Heart right ventricle (tissue), 16 donors: Measurements from ENCODE around the gene UXT. TPM values are rescaled to one million over a fixed set of nuclear protein-coding genes. Genes with fewer than 3 reads are reported as not detected.
A peak's percentile ranks its signal among the peaks of the same experiment; 100 is the strongest.

Experiments
- ATAC-seq, 8 donors: fragments of 200-7000 bp; cut with Tn5 transposase; one replicate each; pipeline ENCODE4 v1.9.1; 2020; ENCODE audit warnings: mild to moderate bottlenecking in 8 of 8, moderate library complexity in 8 of 8, moderate number of reproducible peaks in 1 of 8
- DNase-seq, 2 donors: peaks; one replicate each; pipeline ENCODE4 v3.0.0-alpha.2; 2020
- H3K27ac ChIP-seq, 10 donors: fragments of 200-600 bp; sonication (generic) in 2 of 10; one replicate each; pipeline versions ENCODE4 v1.5.0 to v1.8.0; 2020 to 2022; ENCODE audit warnings: mild to moderate bottlenecking in 3 of 10
- H3K27me3 ChIP-seq, 7 donors: fragments of 200-600 bp; one replicate each; pipeline ENCODE4 v1.8.0; 2021 to 2022; ENCODE audit warnings: mild to moderate bottlenecking in 2 of 7
- H3K36me3 ChIP-seq, 9 donors: fragments of 200-600 bp; sonication (generic) in 1 of 9; one replicate each; pipeline versions ENCODE4 v1.5.0 to v1.8.0; 2020 to 2022; ENCODE audit warnings: mild to moderate bottlenecking in 2 of 9
- H3K4me1 ChIP-seq, 9 donors: fragments of 200-600 bp; sonication (generic) in 1 of 9; one replicate each; pipeline versions ENCODE4 v1.5.0 to v1.8.0; 2020 to 2022; ENCODE audit warnings: mild to moderate bottlenecking in 4 of 9
- H3K4me3 ChIP-seq, 10 donors: fragments of 200-600 bp; sonication (generic) in 2 of 10; one replicate each; pipeline versions ENCODE4 v1.5.0 to v1.8.0; 2020 to 2022; ENCODE audit warnings: mild to moderate bottlenecking in 7 of 10, moderate library complexity in 2 of 10
- H3K9me3 ChIP-seq, 11 donors: fragments of 200-600 bp in 10 of 11; sonication (generic) in 2 of 11; one replicate each; pipeline versions ENCODE4 v1.5.0 to v1.8.0; 2013 to 2022; ENCODE audit warnings: mild to moderate bottlenecking in 2 of 11, control low read depth in 1 of 11, moderate library complexity in 1 of 11
- CTCF ChIP-seq, 9 donors: fragments of 200-600 bp; sonication (generic) in 2 of 9; IDR thresholded peaks; one replicate each; pipeline versions ENCODE4 v1.5.0 to v1.8.0; 2021 to 2022; ENCODE audit warnings: antibody characterized with exemption in 9 of 9, mild to moderate bottlenecking in 5 of 9, moderate library complexity in 1 of 9
- WGBS, 2 donors: extraction: QIAGEN DNeasy Blood & Tissue Kit; methylation state at CpG; one replicate each; pipeline ENCODE4 v1.1.7; 2013; ENCODE audit warnings: inconsistent platforms in 1 of 2; 5-methylcytosine and 5-hydroxymethylcytosine counted together
- intact Hi-C, 10 donors: fragments of 100-400 bp; cut with DNase I; formaldehyde crosslinking; loops; one replicate each; pipeline versions ENCODE4 v1.11.1 to v1.14.2; 2022
- polyA plus RNA-seq, 2 donors: library from polyadenylated mRNA; stranded (reverse); fragments of 200-250 nt; gene quantifications; one replicate each; pipeline ENCODE4 v1.2.3, GENCODE V29; 2013
- total RNA-seq, 10 donors: library from RNA; stranded (reverse); fragmentation: NEBNext Ultra II Directional in 3 of 10; extraction: Animal tissue kit (Norgen Biotek cat#: 25700) in 3 of 10; gene quantifications; one replicate each; pipeline versions ENCODE4 v1.2.1 to v1.2.4, GENCODE V29; 2021 to 2023
- donor health status: Arrhythmogenic right ventricular cardiomyopathy.
- donor health status: ischemic (EF 13 %, LVEDD 7.1; RV severe dilation, severe dysfunction).
- donor health status: healthy with polysubstance abuse.
- donor health status: DM: no; HTN: yes; CAD: no.
- donor health status: DM: no; HTN: no; CAD: no.
- donor health status: ischemic (EF 25% LVEDD 6.9; RV normal size, moderate dysfunction).
- donor health status: ischemic (EF 25% LVEDD 5.7; RV mildly dilated, moderate dysfunction).
- donor health status: healthy.
- donor health status: DM: yes; HTN: yes; CAD: no.
- donor health status: Ischemic cardiomyopathy.
- donor health status: ischemic (EF 35%, LVEDD 5.7; RV mildly dilated, moderate dysfunction).
- donor health status: nonischemic (EF 11% LVEDD 7.7; RV severe dilation, severe dysfunction).
- donor health status: DM: yes; HTN: yes; CAD: no.
- donor health status: PGD.
- donor health status: ischemic (EF 29% LVEDD 5.4; RV normal size, mild dysfunction).
- donor health status: nonischemic (EF 23%, LVEDD 6.1; RV moderate dilation, normal function).

The UXT gene
- total and polyA plus RNA-seq, 12 donors = 84.1 to 242 (median 92.1) TPM

DNA sequence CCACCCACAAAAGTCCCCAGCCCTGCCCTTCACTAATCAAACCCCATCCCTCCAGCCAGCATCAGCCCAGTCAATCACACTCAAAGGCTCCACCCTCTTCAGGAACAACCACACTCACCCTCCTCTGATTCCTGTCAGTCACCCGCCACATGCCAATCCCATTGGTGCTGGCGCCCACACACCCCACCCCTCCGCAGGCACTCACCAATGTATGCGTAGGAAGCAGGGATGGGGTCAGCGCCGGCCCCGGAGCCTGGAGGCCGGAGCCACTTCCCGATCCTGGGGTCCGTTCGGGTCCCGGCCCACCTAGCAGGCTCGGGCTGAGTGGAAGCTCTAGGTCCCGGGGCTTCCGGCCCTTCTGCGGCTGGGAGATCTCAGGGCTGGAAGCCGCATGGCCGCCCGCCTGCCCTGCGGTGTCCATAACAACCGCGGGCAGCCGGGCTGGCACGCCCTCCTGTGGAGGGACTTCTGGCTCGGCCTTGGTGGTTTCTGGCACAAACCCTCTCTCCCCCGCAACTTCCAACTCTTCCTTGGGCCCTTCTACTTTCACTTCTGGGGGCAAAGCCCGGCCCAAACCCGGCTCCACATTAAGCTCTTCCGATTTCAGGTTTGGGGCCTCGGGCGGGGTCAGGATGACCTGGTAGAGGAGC is 21.3 kb downstream of the UXT start:
- DNase-seq (peak; percentile 32 to 37), ATAC-seq (peak; percentile 45 to 88 (median 76))
- Histone ChIP-seq H3K36me3 (peaks cover 0 to 74% (median 3%) of the 10 kb centered on the region in 9 donors), H3K4me3 (peak overlapping the region in 6 of 10 donors; percentile 20 to 46 (median 30)), H3K27ac (peak overlapping the region in 1 of 10 donors; percentile 74), H3K9me3 (peaks cover 0 to 7% (median 0%) of the 10 kb centered on the region in 11 donors), H3K4me1 (peaks cover 0 to 1% (median 0%) of the 10 kb centered on the region in 9 donors), H3K27me3 (no peaks in the 10 kb centered on the region)
- 52 to 56% methylated on average over 19 to 31 of the region's 31 CpGs for whole genome bisulfite sequencing, 2 donors
- peak in 2 of 9 donors; percentile 22 to 27 for TF ChIP-seq CTCF (IDR thresholded peaks at IDR 0.05)
- intact Hi-C loops = loop anchor here in 2 of 10 donors (1.0 to 5.0 kb wide), 2 partner anchors 40 to 75 kb away; partner anchors contain the start of gene ARAF (in 1 of the 2)

DNA sequence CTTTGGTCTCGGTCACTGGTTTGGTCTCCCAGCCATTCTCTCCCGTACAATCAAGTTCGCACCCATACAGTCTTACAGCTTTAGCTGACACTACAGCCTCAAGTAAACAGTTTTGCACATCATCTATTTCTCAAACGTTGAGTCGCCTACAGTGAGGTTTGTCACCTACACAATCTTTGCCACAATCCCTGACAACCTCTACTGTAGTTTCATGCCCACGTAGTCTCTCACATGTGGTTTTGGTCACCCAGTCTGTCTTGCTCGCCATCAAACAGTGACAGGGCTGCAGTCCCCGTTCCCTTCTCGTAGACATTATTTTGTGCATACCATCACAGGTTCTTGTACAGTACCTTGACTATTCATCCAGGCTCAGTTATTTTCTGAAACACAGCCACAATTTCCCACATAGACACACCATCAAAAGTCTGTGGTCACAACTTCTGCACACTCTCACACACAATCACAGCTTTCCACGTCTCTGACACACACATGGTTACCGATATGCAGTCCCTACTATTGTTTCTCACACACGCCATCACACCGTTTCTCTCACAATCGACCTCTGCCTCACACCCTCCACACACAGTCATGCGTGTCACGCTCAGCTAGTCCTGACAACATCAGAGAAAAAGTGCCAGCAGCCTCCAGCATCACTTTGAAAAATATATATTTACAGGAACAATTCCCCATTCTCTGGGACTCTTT is 24.0 kb downstream of the UXT start:
- DNase-seq = no peak
- no peak for TF ChIP-seq CTCF (IDR thresholded peaks at IDR 0.05)
- peaks cover 0 to 56% (median 0%) of the 10 kb centered on the region in 9 donors for H3K36me3 ChIP-seq
- intact Hi-C loops = loop anchor here in 1 of 10 donors (5.0 kb wide), 1 partner anchor 73 kb away; the partner anchor contains the start of gene ARAF
- H3K27me3 ChIP-seq = peaks cover 0 to 6% (median 0%) of the 10 kb centered on the region in 7 donors
- peaks cover 0 to 12% (median 0%) of the 10 kb centered on the region in 9 donors for H3K4me1 ChIP-seq
- H3K9me3 ChIP-seq = peaks cover 0 to 7% (median 0%) of the 10 kb centered on the region in 11 donors
- ATAC-seq = no peak
- 89 to 94% methylated on average over 16 of the region's 16 CpGs for WGBS, 2 donors
- H3K4me3 ChIP-seq = no peak overlapping the region
- H3K27ac ChIP-seq = peak overlapping the region in 1 of 10 donors; percentile 26

GRCh38 chrX:47633689-47634590 is 25.0 kb downstream of the UXT start:
- Histone ChIP-seq H3K27ac (peak overlapping the region in 1 of 10 donors; percentile 12), H3K9me3 (no peaks in the 10 kb centered on the region), H3K27me3 (peaks cover 0 to 9% (median 0%) of the 10 kb centered on the region in 7 donors), H3K4me1 (peaks cover 0 to 15% (median 0%) of the 10 kb centered on the region in 9 donors), H3K36me3 (peaks cover 0 to 45% (median 0%) of the 10 kb centered on the region in 9 donors), H3K4me3 (no peak overlapping the region)
- ATAC-seq = no peak
- no peak for TF ChIP-seq CTCF (IDR thresholded peaks at IDR 0.05)
- intact Hi-C loops = no loop called here
- WGBS, 2 donors = 63 to 67% methylated on average over 14 of the region's 14 CpGs
- DNase-seq = no peak
